A549 (cell line): ENCODE results near the gene ATL3. TPM values are rescaled to one million over a fixed set of nuclear protein-coding genes. Genes with fewer than 3 reads are reported as not detected.
A peak's percentile ranks its signal among the peaks of the same experiment; 100 is the strongest.

ENCODE experiments used
- ATAC-seq, 2 experiments: fragments of 200-7000 bp in 1 of 2; fragments of >200 bp in 1 of 2; cut with Nextera tagmentation in 1 of 2; cut with Tn5 transposase in 1 of 2; 3 replicates each; pipeline versions ENCODE4 v1.8.0 to v1.9.1; 2018 to 2020; ENCODE audit warnings: mild to moderate bottlenecking in 1 of 2, moderate library complexity in 1 of 2
- CTCF ChIA-PET: fragments of 300-600 bp; sonication (Branson Sonifier 250); formaldehyde crosslinking; extraction: SDS; loops from one replicate; lab custom pipeline; 2021; ENCODE audit warnings: antibody characterized with exemption, inconsistent platforms; lab: Yijun Ruan, JAX
- POLR2A ChIA-PET: fragments of 350-600 bp; formaldehyde crosslinking; extraction: SDS; loops from one replicate; lab custom pipeline; 2021; ENCODE audit warnings: antibody characterized with exemption, inconsistent platforms; lab: Yijun Ruan, JAX
- DNase-seq, 2 experiments: peaks; one replicate each; pipeline versions ENCODE4 v3.0.0 to v3.0.0-alpha.2; 2011 to 2016; ENCODE audit warnings: low read depth in 1 of 2, low spot score in 1 of 2
- FAIRE-seq: peaks from 2 replicates; lab custom pipeline; 2011; peaks lifted over from hg19 to GRCh38; lab: Jason Lieb, UNC
- H3K27ac ChIP-seq, 2 experiments: fragments of >200 bp; sonication (Bioruptor Twin); formaldehyde crosslinking; 3 replicates each; pipeline ENCODE4 v1.5.1; 2016 to 2017
- H3K4me1 ChIP-seq: fragments of >200 bp; sonication (Bioruptor Twin); formaldehyde crosslinking; 3 replicates; pipeline ENCODE4 v1.6.1; 2016
- H3K4me2 ChIP-seq: fragments of >200 bp; sonication (Bioruptor Twin); formaldehyde crosslinking; 3 replicates; pipeline ENCODE4 v1.6.1; 2016
- H3K4me3 ChIP-seq: fragments of >200 bp; sonication (Bioruptor Twin); formaldehyde crosslinking; 3 replicates; pipeline ENCODE4 v1.5.1; 2016
- H3K9me3 ChIP-seq: fragments of >200 bp; sonication (Bioruptor Twin); formaldehyde crosslinking; 3 replicates; pipeline ENCODE4 v1.6.1; 2016
- EHF ChIP-seq: fragments of 250-450 bp; sonication (Bioruptor Pico); IDR thresholded peaks from 2 replicates; pipeline ENCODE4 v1.5.0; 2020; ENCODE audit warnings: mild to moderate bottlenecking
- EHMT2 ChIP-seq: fragments of 200-600 bp; sonication (generic); IDR thresholded peaks from 2 replicates; pipeline ENCODE4 v1.6.1; 2016; ENCODE audit warnings: antibody characterized with exemption, low read depth, mild to moderate bottlenecking, moderate library complexity
- ESRRA ChIP-seq: fragments of 150-350 bp; IDR thresholded peaks from 2 replicates; pipeline ENCODE4 v1.6.1; 2014; ENCODE audit warnings: mild to moderate bottlenecking, low read length, borderline replicate concordance
- GATA3 ChIP-seq: IDR thresholded peaks from 2 replicates; pipeline ENCODE4 v1.6.1; 2012; ENCODE audit warnings: borderline replicate concordance
- JUN ChIP-seq, 2 experiments: fragments of >200 bp; sonication (Bioruptor Twin); formaldehyde crosslinking; IDR thresholded peaks; 2 replicates in 1 of 2; 3 replicates in 1 of 2; pipeline ENCODE4 v1.6.1; 2016 to 2017
- MAFK ChIP-seq: fragments of 450-650 bp; IDR thresholded peaks from 2 replicates; pipeline ENCODE4 v1.6.1; 2014; ENCODE audit not compliant: partially characterized antibody
- NFE2L2 ChIP-seq: fragments of 150-350 bp; conservative IDR thresholded peaks from 2 replicates; pipeline ENCODE4 v1.6.1; 2014; ENCODE audit warnings: low read length
- PHF8 ChIP-seq: fragments of 200-600 bp; sonication (generic); IDR thresholded peaks from 2 replicates; pipeline ENCODE4 v1.6.1; 2016; ENCODE audit warnings: low read depth, mild to moderate bottlenecking, antibody characterized with exemption, moderate library complexity, borderline replicate concordance
- POLR2A ChIP-seq: IDR thresholded peaks from 2 replicates; pipeline ENCODE4 v1.6.1; 2012; ENCODE audit warnings: mild to moderate bottlenecking, low read length
- RCOR1 ChIP-seq: fragments of 150-350 bp; IDR thresholded peaks from 2 replicates; pipeline ENCODE4 v1.6.1; 2014; ENCODE audit warnings: antibody characterized with exemption, low read length, low read depth
- REST ChIP-seq: fragments of 200-600 bp; sonication (generic); IDR thresholded peaks from 2 replicates; pipeline ENCODE4 v1.6.1; 2016; ENCODE audit warnings: antibody characterized with exemption, mild to moderate bottlenecking, moderate library complexity
- RNF2 ChIP-seq: fragments of 200-600 bp; sonication (generic); IDR thresholded peaks from 2 replicates; pipeline ENCODE4 v1.6.1; 2016; ENCODE audit warnings: low read depth, mild to moderate bottlenecking, antibody characterized with exemption, moderate library complexity, borderline replicate concordance
- SMC3 ChIP-seq: fragments of >200 bp; sonication (Bioruptor Twin); formaldehyde crosslinking; IDR thresholded peaks from 3 replicates; pipeline ENCODE4 v1.6.1; 2018; ENCODE audit warnings: inconsistent platforms
- TP53 ChIP-seq: fragments of 250-450 bp; sonication (Bioruptor Pico); IDR thresholded peaks from 2 replicates; pipeline ENCODE4 v1.5.0; 2021; ENCODE audit warnings: mild to moderate bottlenecking, moderate library complexity
- USF2 ChIP-seq: fragments of 450-650 bp; IDR thresholded peaks from 2 replicates; pipeline ENCODE4 v1.6.1; 2014; ENCODE audit warnings: antibody characterized with exemption
- ZC3H11A ChIP-seq: fragments of 450-650 bp; IDR thresholded peaks from 2 replicates; pipeline ENCODE4 v1.6.1; 2014; ENCODE audit warnings: antibody characterized with exemption, mild to moderate bottlenecking
- ZNF302 ChIP-seq: fragments of 250-450 bp; sonication (Bioruptor Pico); IDR thresholded peaks from 2 replicates; pipeline ENCODE4 v1.9.0; 2021; ENCODE audit warnings: inconsistent platforms, mild to moderate bottlenecking, moderate library complexity
- ZSCAN20 ChIP-seq: fragments of 250-450 bp; sonication (Bioruptor Pico); IDR thresholded peaks from 2 replicates; pipeline ENCODE4 v1.8.0; 2022; ENCODE audit warnings: mild to moderate bottlenecking, moderate library complexity
- WGBS: methylation state at CpG from one replicate; pipeline ENCODE4 v1.1.6; 2017; ENCODE audit errors: missing lambda C conversion rate; 5-methylcytosine and 5-hydroxymethylcytosine counted together
- polyA plus RNA-seq, 4 experiments: library from polyadenylated mRNA; depleted of rRNA in 3 of 4; stranded (reverse); fragments of >200 nt; fragmentation: RNase III in 1 of 4; extraction: RNeasy Plus Mini Kit Qiagen cat#74134 plus additional on column Dnase treatment in 1 of 4; gene quantifications; 2 replicates in 3 of 4; 3 replicates in 1 of 4; pipeline ENCODE4 v1.2.3, GENCODE V29; 2011 to 2017
- TF ChIP-seq, protein P1 (sequence below): IDR thresholded peaks from 2 replicates; pipeline ENCODE4 v1.6.1; 2012
- TF ChIP-seq, protein P2 (sequence below): IDR thresholded peaks from 2 replicates; pipeline ENCODE4 v1.6.1; 2012; ENCODE audit warnings: low read depth, borderline replicate concordance

The ATL3 gene
- polyA plus RNA-seq, 2 of the 4 experiments (the other 2 are of a cell fraction) = 26.3 to 50.8 TPM

- no peak for ATAC-seq
- POLR2A ChIA-PET = no interaction called here
- H3K4me3 ChIP-seq = no peak overlapping the region
- CTCF ChIA-PET = interaction anchor here (1.0 to 1.1 kb wide), 2 partner anchors 9 to 16 kb away, joined by 3 to 5 read pairs; no protein-coding TSS in a partner anchor
- FAIRE-seq = no peak
- TF ChIP-seq ZC3H11A (no peak), EHF (CRISPR knock-in tag) (no peak), MAFK (peak; percentile 76), ZSCAN20 (CRISPR knock-in tag) (no peak), RCOR1 (no peak)
- TF ChIP-seq, all 56 proteins: peak for 1
- peaks cover 9% of the 10 kb centered on the region for H3K4me1 ChIP-seq
- no peak for DNase-seq
- no peak overlapping the region for H3K4me2 ChIP-seq
- no peaks in the 10 kb centered on the region for H3K9me3 ChIP-seq
- 87% methylated on average over 3 of the region's 3 CpGs for WGBS
- H3K27ac ChIP-seq = no peak overlapping the region
Observed at GRCh38 chr11:63616953-63617352, 54.2 kb downstream of the ATL3 start.

DNA sequence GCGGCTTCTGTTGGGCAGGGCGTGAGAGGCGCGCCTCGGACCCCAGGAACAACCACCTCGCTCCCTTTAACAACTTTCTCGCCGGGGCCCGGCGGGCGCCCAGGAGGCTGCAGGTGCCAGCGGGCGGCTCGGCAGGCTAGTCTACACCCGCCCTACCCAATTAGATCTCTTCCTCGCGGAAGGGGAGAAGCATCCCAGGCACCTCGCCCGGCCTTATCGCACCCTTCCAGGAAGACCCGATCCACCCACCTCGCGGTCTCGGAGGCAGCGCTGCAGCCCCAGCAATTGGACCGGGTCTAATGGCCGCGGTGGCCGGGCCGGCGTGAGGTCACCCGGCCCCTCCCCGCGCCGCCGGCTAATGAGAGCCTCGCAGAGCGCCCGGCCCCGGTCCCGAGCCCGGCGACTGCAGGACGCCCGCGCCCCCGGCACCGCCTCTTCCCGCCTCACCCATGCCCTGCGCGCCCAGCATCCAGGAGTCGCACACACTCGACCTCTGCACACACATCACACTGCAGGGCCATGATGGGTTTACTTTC, 57.0 kb downstream of the ATL3 start, which contains the start of gene PLAAT3:
Gene PLAAT3 (minus strand): TSS at position 298 of the 536 bp plus-strand sequence. CDS start 419 bp downstream, outside the sequence.
- H3K4me3 ChIP-seq = peak within 1 kb of the TSS; percentile 71
- peak within 1 kb of the TSS; percentile 71 to 92 for H3K27ac ChIP-seq
- DNase-seq (peak; percentile 54 to 82), ATAC-seq (peak; percentile 90 to 95), FAIRE-seq (no peak)
- H3K4me2 ChIP-seq = peak within 1 kb of the TSS; percentile 88
- ChIA-PET CTCF (interaction anchor here (0.6 to 1.6 kb wide), 3 partner anchors 24 to 136 kb away, joined by 3 read pairs; no protein-coding TSS in a partner anchor), POLR2A (no interaction called here)
- 4% methylated on average over 29 of the region's 53 CpGs for WGBS
- H3K9me3 ChIP-seq = no peaks in the 10 kb centered on the region
- TF ChIP-seq, protein P1, sequence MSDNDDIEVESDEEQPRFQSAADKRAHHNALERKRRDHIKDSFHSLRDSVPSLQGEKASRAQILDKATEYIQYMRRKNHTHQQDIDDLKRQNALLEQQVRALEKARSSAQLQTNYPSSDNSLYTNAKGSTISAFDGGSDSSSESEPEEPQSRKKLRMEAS = peak; percentile 69
- TF ChIP-seq POLR2A (peak; percentile 37), TP53 (CRISPR knock-in tag) (no peak), SMC3 (0 out of 3 replicates have a peak, but pooled peaks have one; percentile 11), JUN (IDR thresholded peaks at IDR 0.05) (peak in 1 of 2 experiments; percentile 48; a peak in 1 of 5 replicates), ESRRA (no peak), GATA3 (peak; percentile 10; the same call in 1 of the 2 replicates), NFE2L2 (no peak), RCOR1 (no peak)
- TF ChIP-seq, protein P2, sequence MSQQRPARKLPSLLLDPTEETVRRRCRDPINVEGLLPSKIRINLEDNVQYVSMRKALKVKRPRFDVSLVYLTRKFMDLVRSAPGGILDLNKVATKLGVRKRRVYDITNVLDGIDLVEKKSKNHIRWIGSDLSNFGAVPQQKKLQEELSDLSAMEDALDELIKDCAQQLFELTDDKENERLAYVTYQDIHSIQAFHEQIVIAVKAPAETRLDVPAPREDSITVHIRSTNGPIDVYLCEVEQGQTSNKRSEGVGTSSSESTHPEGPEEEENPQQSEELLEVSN = peak; percentile 63
- H3K4me1 ChIP-seq = peaks cover 28% of the 10 kb centered on the region

GRCh38 chr11:63613517-63614135, 57.5 kb downstream of the ATL3 start:
- peak; percentile 36 to 42 for DNase-seq

More at GRCh38 chr11:63613517-63614135, 57.5 kb downstream of the ATL3 start:
- Histone ChIP-seq H3K27ac (peak overlapping the region; percentile 71 to 92), H3K4me3 (peak overlapping the region; percentile 71), H3K9me3 (no peaks in the 10 kb centered on the region), H3K4me2 (peak overlapping the region; percentile 88), H3K4me1 (peaks cover 34% of the 10 kb centered on the region)
- FAIRE-seq (no peak), ATAC-seq (peak; percentile 64 to 73)
- CTCF ChIA-PET = interaction anchor here (0.6 to 1.6 kb wide), 3 partner anchors 25 to 136 kb away, joined by 3 read pairs; no protein-coding TSS in a partner anchor
- POLR2A ChIA-PET = no interaction called here
- WGBS = 6% methylated on average over 11 of the region's 45 CpGs
- TF ChIP-seq NFE2L2 (no peak), REST (no peak), USF2 (peak; percentile 77), ZNF302 (CRISPR knock-in tag) (no peak), PHF8 (no peak), SMC3 (no peak), EHMT2 (no peak), RNF2 (no peak), RCOR1 (no peak)
- TF ChIP-seq, protein P1 = peak; percentile 24; the same call in 1 of the 2 replicates
